PC-9 (cell line): ENCODE measurements around the gene HTR5A. TPM values are rescaled to one million over a fixed set of nuclear protein-coding genes. Genes with fewer than 3 reads are reported as not detected.

Source experiments
- BruUV-seq: library from RNA; stranded (reverse); fragments of 400-500 nt; replicated peaks from 2 replicates; lab custom pipeline; 2021; lab: Mats Ljungman, UMichigan
- CTCF ChIA-PET: fragments of 300-600 bp; sonication (Branson Sonifier 250); formaldehyde crosslinking; loops from one replicate; lab custom pipeline; 2022; ENCODE audit warnings: antibody characterized with exemption; lab: Charles Lee
- POLR2A ChIA-PET: fragments of 300-600 bp; sonication (Branson Sonifier 250); formaldehyde crosslinking; loops from one replicate; lab custom pipeline; 2022; ENCODE audit warnings: antibody characterized with exemption; ENCODE audit not compliant: unreplicated experiment; lab: Charles Lee
- DNase-seq, 2 experiments: peaks; one replicate each; pipeline versions ENCODE4 v3.0.0 to v3.0.0-alpha.2; 2015 to 2022; ENCODE audit warnings: mixed read lengths in 1 of 2
- H2AFZ ChIP-seq: fragments of 200-600 bp; sonication (generic); 2 replicates; pipeline ENCODE4 v1.8.1; 2017; ENCODE audit warnings: antibody characterized with exemption
- H3F3A ChIP-seq: fragments of 200-600 bp; sonication (generic); 2 replicates; pipeline ENCODE4 v1.8.1; 2017; ENCODE audit warnings: antibody characterized with exemption, mild to moderate bottlenecking, low read depth; ENCODE audit not compliant: insufficient read depth
- H3K27ac ChIP-seq: fragments of 200-600 bp; sonication (generic); 2 replicates; pipeline ENCODE4 v1.6.1; 2016; ENCODE audit warnings: mixed run types
- H3K27me3 ChIP-seq: fragments of 200-600 bp; sonication (generic); 2 replicates; pipeline ENCODE4 v1.6.1; 2016; ENCODE audit warnings: low read depth, mixed run types; ENCODE audit not compliant: insufficient read depth
- H3K36me3 ChIP-seq: fragments of 200-600 bp; sonication (generic); 2 replicates; pipeline ENCODE4 v1.6.1; 2016; ENCODE audit warnings: low read depth, mixed run types
- H3K4me1 ChIP-seq: fragments of 200-600 bp; sonication (generic); replicated peaks from 2 replicates; pipeline ENCODE4 v1.6.1; 2016; ENCODE audit warnings: mixed run types; ENCODE audit not compliant: insufficient read depth
- H3K4me2 ChIP-seq: fragments of 200-600 bp; sonication (generic); 2 replicates; pipeline ENCODE4 v1.6.1; 2017; ENCODE audit warnings: mixed run types
- H3K4me3 ChIP-seq: fragments of 200-600 bp; sonication (generic); 2 replicates; pipeline ENCODE4 v1.6.1; 2016; ENCODE audit warnings: mixed run types
- H3K79me2 ChIP-seq: fragments of 200-600 bp; sonication (generic); 2 replicates; pipeline ENCODE4 v1.6.1; 2017; ENCODE audit warnings: low read depth, mixed run types
- H3K9me2 ChIP-seq: fragments of 200-600 bp; sonication (generic); 2 replicates; pipeline ENCODE4 v1.8.1; 2017; ENCODE audit warnings: mild to moderate bottlenecking; ENCODE audit not compliant: insufficient read depth
- H3K9me3 ChIP-seq: fragments of 200-600 bp; sonication (generic); 2 replicates; pipeline ENCODE4 v1.8.1; 2016; ENCODE audit warnings: low read depth; ENCODE audit not compliant: insufficient read depth
- H4K20me1 ChIP-seq: fragments of 200-600 bp; sonication (generic); 2 replicates; pipeline ENCODE4 v1.8.1; 2017; ENCODE audit not compliant: insufficient read depth
- EZH2 ChIP-seq: fragments of 200-600 bp; sonication (generic); IDR thresholded peaks from 2 replicates; pipeline ENCODE4 v1.8.0; 2017; ENCODE audit warnings: antibody characterized with exemption, low read depth
- intact Hi-C: fragments of 100-400 bp; cut with micrococcal nuclease; formaldehyde crosslinking; loops from one replicate; pipeline ENCODE4 v1.10.0; 2022; ENCODE audit not compliant: unreplicated experiment
- total RNA-seq: library from RNA; stranded (reverse); gene quantifications from 2 replicates; pipeline ENCODE4 v1.2.3, GENCODE V29; 2021
- TF ChIP-seq, protein P1 (sequence below): fragments of 200-600 bp; sonication (generic); conservative IDR thresholded peaks from 2 replicates; pipeline ENCODE4 v1.6.1; 2017; ENCODE audit warnings: mixed run types, antibody characterized with exemption, mild to moderate bottlenecking, moderate library complexity

Gene HTR5A
- total RNA-seq, 1 experiment from 2014 or later = not detected

- no TSS peak for BruUV-seq
- Histone ChIP-seq H4K20me1 (no peaks in the 10 kb centered on the region), H2AFZ (no peak overlapping the region), H3K27ac (no peak overlapping the region), H3K4me3 (no peak overlapping the region), H3F3A (no peaks in the 10 kb centered on the region), H3K9me2 (no peaks in the 10 kb centered on the region), H3K9me3 (no peaks in the 10 kb centered on the region), H3K36me3 (no peaks in the 10 kb centered on the region), H3K4me1 (no peaks in the 10 kb centered on the region), H3K79me2 (no peaks in the 10 kb centered on the region), H3K4me2 (no peak overlapping the region), H3K27me3 (peaks cover 93% of the 10 kb centered on the region)
- intact Hi-C loops = no loop called here
- TF ChIP-seq, protein P1, sequence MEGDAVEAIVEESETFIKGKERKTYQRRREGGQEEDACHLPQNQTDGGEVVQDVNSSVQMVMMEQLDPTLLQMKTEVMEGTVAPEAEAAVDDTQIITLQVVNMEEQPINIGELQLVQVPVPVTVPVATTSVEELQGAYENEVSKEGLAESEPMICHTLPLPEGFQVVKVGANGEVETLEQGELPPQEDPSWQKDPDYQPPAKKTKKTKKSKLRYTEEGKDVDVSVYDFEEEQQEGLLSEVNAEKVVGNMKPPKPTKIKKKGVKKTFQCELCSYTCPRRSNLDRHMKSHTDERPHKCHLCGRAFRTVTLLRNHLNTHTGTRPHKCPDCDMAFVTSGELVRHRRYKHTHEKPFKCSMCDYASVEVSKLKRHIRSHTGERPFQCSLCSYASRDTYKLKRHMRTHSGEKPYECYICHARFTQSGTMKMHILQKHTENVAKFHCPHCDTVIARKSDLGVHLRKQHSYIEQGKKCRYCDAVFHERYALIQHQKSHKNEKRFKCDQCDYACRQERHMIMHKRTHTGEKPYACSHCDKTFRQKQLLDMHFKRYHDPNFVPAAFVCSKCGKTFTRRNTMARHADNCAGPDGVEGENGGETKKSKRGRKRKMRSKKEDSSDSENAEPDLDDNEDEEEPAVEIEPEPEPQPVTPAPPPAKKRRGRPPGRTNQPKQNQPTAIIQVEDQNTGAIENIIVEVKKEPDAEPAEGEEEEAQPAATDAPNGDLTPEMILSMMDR = no peak
- no peak for TF ChIP-seq EZH2
- CTCF ChIA-PET = no interaction called here
- POLR2A ChIA-PET = no interaction called here
- DNase-seq = no peak
Observed at GRCh38 chr7:155058896-155059295, 11.2 kb upstream of the HTR5A start.

DNA sequence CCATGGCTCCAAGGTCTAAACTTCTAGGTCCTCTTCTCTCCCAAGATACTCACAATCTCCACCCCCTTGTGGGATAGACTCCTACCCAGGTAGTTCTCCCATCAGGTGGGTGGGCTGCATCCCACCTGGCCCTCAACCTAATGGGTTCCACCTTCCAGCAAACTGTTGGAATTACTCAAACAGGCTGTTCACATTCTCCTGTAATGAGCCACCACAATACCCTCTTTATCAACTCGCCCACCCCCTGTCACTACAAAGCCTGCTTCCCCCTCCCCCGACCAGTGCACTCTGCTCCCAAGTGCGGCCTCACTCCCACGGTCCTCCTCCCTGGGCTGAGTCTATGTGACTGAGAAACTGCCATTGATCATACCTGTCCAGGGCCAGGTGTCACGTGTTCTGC lies 10.4 kb upstream of the HTR5A start:
- Histone ChIP-seq H2AFZ (no peak overlapping the region), H4K20me1 (no peaks in the 10 kb centered on the region), H3K4me3 (no peak overlapping the region), H3K36me3 (no peaks in the 10 kb centered on the region), H3K4me1 (no peaks in the 10 kb centered on the region), H3K9me3 (no peaks in the 10 kb centered on the region), H3F3A (no peaks in the 10 kb centered on the region), H3K79me2 (no peaks in the 10 kb centered on the region), H3K27me3 (peaks cover 94% of the 10 kb centered on the region), H3K9me2 (no peaks in the 10 kb centered on the region), H3K27ac (no peak overlapping the region), H3K4me2 (no peak overlapping the region)
- BruUV-seq = no TSS peak
- intact Hi-C loops = no loop called here
- POLR2A ChIA-PET = no interaction called here
- TF ChIP-seq EZH2 = no peak
- TF ChIP-seq, protein P1 = no peak
- CTCF ChIA-PET = no interaction called here
- DNase-seq = no peak

- TF ChIP-seq, protein P1 = no peak
- no peak for TF ChIP-seq EZH2
- Histone ChIP-seq H2AFZ (no peak overlapping the region), H3K4me3 (no peak overlapping the region), H3K4me1 (no peaks in the 10 kb centered on the region), H3K4me2 (no peak overlapping the region), H3K9me2 (no peaks in the 10 kb centered on the region), H3K27me3 (peaks cover 93% of the 10 kb centered on the region), H4K20me1 (no peaks in the 10 kb centered on the region), H3K9me3 (no peaks in the 10 kb centered on the region), H3K36me3 (no peaks in the 10 kb centered on the region), H3K79me2 (no peaks in the 10 kb centered on the region), H3K27ac (no peak overlapping the region), H3F3A (no peaks in the 10 kb centered on the region)
- intact Hi-C loops = no loop called here
- CTCF ChIA-PET = no interaction called here
- no TSS peak for BruUV-seq
- POLR2A ChIA-PET = no interaction called here
- no peak for DNase-seq
Observed at GRCh38 chr7:155062411-155062810, 7.7 kb upstream of the HTR5A start.
